GM15510 (cell line): Measurements from ENCODE around the gene TNFRSF8.

Source experiments
- POLR2A ChIP-seq: IDR thresholded peaks from 3 replicates; pipeline ENCODE4 v1.6.1; 2011; ENCODE audit warnings: borderline replicate concordance; ENCODE audit not compliant: insufficient read length; ENCODE audit errors: extremely low read depth

Gene TNFRSF8

DNA sequence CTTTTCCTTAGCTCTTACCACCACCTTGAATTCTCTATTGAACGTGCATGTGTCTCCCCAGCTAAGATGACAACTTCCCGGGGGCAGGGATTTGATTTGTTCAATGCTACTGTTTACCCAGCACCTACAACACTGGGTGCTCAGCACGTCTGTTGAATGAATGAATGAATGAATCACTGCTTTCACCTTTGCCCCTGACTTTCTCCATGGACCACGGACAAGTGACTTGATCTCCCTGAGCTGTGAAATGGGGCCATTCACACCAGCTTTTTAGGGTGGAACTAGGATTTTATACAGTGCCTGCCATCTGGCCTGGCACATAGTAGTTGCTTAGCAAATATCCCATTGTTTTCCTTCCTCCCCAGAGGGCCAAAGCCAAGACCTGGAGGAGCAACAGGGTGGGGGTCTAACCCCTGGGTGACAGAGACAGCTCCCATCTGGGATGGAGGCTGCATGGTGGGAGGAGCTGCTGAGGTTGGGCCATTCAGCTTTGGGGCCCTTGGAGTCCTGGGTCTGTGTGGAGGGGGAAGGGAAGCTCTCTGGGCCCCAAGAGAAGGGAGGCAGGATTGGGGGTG lies 119.4 kb downstream of the TNFRSF8 start:
- TF ChIP-seq POLR2A = no peak

DNA sequence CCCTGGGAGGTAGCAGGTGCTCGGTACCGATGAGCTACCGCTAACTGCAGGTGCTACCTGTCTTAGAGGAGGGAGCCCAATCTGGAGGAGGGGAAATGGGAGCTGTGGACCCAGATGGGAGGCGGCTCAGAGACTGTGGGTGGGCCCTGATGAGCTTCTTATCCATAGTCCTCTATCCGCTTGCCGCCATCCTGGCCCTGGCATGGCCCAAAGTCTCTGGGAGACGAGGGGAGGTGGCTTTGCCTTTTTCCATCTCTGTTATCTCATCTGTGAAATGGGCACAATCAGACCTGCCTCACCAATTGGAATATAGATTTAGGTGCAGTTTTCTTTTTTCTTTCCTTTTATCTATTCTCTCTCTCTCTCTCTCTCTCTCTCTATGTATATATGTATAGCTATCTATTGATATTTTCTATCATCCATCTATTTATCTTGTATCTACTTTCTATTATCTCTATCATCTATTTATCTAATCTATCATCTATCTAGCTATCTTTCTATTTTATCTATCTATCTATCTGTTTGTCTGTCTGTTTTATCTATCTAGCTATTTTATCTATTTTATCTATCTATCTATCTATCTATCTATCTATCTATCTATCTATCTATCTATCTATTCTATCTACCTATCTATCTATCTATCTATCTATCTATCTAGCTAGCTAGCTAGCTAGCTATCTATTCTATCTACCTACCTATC lies 120.1 kb downstream of the TNFRSF8 start:
- no peak for TF ChIP-seq POLR2A

DNA sequence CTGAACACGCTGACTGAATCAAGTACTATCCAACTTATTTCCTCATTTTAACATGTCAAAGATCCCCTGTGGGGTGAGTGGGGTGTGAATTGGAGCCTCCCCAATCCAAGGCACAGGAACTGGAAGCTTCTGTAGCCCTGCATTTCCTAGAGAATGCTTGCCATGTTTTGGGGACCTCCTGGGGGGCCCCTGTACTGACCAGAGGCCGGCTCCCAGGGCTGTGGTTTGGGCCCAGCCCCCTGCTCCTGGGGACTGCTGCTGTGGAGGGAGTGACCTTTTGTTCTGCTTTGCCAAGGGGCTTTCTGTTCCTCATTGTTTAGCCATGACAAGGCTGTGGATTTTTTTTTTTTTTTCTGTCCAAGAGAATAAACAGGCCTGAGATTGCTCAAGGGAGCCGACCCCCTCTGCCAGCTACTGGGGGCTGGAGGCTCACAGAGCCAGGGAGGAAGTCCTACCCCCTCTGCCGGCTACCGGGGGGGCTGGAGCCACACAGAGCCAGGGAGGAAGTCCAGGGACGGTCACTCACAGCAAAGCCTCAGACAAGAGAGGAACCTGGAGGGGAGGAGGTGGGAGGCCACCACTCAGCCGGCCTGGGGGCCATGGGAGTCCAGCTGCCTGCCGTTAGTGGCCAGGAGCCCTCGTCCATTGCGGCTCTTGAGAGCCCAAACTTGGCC lies 121.0 kb downstream of the TNFRSF8 start:
- TF ChIP-seq POLR2A = no peak

DNA sequence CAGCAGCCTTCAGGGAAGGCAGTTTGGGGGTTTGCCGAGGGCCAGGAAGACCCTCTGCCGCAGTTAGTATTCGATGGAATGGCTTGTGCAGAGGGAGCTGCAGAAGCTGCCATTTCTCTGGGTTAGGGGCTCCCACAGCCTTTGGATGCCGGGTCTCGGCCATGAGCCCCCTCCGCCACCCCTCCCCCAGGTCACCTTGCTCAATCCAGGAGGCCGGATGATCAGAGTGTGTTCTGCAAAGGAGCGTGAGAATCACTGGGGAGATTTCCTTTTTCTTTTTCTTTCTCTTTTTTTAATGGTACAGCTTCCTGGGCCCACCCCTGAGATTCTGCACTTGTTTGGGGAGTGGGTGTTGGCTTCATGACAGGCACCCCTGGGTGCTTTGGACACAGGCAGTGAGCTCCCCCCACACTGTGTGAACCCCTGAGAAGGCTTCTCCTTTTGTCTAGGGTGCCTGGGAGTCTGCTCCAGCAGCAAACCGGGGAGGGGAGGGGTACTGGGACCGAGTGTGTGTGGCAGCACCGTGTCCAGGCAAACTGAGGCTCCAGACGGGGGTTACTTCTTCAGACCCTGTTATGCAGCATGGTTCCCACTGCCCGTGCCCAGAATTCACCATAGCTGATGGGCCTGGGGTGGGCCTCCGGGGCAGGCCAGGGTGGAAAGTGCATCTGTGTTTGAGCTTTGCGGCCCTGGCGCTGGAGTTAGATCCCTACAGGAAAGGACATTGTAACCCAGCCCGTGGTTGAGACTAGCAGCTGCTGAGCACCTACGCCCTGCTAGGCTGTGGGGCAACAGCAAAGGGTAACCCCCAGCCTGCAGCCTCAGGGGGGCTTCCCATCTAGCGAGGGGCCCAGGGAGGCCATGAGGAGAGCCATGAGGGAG lies 122.2 kb downstream of the TNFRSF8 start:
- no peak for TF ChIP-seq POLR2A

DNA sequence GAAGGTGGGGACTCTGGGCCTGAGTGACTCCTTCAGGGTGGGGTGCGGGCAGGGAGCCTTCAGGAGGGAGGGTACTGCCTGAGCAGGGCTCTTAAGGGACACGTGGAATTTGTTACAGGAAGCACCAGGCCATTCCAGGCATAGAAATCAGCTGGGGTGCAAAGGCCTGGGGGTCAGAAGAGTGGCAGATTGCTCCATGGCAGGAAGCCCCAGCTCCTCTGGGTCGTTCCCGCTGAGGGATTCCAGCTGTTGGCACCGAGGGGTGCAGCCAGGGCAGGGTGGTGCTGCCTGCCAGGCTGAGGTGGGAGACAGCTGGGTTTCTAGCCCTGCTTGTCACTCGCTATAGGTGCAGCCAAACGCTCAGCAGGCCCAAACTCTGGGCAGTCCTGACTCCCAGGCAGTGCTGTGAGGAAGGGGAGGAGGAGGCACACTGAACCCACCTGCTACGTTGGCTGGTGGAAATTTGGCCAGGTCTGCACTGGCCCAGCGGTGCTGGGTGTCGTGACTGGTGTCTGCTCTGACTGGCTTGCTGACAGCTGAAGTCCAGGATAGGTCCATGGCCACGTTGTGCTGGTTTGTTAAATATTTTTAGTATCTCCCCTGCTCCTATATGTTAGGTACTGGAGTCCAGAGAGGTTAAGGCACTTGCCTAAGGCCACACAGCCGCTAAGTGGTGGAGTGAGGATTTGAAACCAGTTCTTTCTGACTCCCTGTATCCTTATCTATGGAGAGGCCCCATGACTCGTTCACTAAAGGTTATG lies 123.0 kb downstream of the TNFRSF8 start:
- no peak for TF ChIP-seq POLR2A

DNA sequence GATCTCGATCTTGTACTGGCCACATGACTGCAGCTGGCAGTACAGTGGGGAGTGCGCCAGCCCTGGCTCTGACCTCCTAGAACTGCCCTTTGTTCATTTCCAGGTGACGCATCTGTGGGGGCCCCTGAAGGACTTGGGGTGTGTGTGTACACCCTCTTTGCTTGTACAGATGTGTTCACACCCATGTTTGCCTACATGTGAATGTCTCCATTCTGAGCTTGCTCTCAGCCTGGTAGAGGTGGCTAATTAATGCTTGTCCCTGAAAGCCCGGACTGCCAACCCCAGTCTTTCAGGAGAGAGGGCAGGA lies 123.5 kb downstream of the TNFRSF8 start:
- no peak for TF ChIP-seq POLR2A

DNA sequence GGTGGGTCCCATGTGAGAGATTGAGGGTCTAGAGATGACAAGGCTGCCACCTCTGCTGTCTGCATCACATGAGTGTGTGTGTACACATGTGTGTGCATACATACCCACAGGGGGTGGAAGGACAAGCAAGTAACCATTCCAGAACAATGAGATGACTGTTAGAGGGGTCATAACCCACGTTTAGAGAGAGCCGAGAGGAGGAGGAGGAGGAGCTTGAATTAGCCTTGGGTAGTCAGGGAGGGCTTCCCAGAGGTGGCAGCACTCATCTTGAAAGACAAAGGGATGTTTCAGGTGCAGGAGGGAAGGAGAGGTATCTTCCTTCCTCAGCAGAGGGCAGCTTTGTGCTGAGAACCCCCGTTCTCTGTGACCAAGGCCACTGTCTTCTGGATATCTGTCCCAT lies 125.0 kb downstream of the TNFRSF8 start:
- no peak for TF ChIP-seq POLR2A

DNA sequence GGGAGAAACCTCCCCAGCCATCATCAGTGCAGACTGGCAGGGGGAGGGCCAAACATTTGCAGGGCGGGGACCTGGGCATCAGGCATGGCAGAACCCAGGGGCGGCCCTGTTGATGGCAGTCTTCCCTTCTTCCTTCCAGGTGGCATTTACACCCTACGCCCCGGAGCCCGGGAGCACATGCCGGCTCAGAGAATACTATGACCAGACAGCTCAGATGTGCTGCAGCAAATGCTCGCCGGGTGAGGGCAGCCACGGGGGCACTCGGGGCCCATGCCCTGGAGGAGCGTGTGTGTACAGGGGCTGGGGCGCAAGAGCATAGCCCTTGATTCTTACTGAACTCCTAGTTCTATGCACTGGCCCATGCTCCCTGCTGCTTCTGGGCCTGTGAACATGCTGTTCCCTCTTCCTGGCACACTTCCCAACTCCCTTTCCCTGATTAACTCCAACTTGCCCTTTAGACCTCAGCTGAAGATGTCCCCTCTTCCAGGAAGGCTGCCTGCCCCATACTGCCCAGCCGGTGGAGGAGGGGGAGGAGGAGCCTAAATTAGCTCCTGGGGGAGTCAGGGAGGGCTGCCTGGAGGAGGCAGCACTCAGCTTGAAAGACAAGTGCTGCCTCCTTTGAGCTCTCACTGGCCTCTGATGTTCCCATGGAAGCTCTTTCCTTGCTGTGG lies 125.7 kb downstream of the TNFRSF8 start:
- TF ChIP-seq POLR2A = no peak

DNA sequence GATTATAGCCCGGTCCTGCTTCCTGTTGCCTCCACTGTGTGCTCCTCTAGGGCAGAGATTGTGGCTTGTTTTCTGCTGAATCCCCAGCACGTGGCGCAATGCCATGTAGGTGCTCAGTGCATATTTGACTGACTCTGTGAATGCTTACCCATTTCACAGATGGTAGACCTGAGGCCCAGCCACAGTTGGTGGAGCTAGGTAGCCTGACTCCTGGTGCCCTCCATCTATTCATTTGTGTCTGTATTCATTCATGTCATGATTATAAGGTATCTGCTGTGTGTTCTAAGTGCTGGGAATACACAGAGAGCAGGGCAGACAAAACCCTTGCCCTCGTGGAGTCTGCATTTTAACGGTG lies 126.2 kb downstream of the TNFRSF8 start:
- no peak for TF ChIP-seq POLR2A

DNA sequence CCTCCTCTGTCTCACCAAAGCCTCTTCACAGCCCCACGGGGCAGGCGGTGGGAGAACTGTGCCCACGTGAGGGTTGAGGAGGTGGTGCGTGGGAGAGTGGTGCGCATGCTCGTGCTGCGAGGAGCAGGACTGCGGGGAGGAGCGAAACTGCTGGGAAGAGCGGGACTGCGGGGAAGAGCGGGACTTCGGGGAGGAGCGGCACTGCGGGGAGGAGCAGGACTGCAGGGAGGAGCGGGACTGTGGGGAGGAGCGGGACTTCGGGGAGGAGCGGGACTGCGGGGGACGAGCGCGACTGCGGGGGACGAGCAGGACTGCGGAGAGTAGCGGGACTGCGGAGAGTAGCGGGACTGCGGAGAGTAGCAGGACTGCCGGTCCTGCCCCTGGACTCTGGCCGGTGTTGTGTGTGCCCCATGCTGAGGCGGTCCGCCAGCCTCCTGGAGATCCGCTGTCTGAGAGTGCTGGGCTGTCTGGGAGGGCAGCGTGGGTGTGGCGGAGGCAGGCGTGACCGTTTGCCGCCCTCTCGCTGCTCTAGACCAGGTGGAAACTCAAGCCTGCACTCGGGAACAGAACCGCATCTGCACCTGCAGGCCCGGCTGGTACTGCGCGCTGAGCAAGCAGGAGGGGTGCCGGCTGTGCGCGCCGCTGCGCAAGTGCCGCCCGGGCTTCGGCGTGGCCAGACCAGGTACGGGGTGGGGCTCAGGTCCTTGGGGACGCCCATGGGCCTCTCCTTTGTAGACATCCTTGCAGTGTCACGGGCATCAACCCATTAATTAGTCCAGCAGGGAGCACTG lies 128.3 kb downstream of the TNFRSF8 start:
- TF ChIP-seq POLR2A = no peak
